CD8-positive, alpha-beta memory T cell (primary cell): ENCODE data around the gene CACNA2D1. TPM values are rescaled to one million over a fixed set of nuclear protein-coding genes. Genes with fewer than 3 reads are reported as not detected.

Source experiments
- CTCF ChIA-PET: fragments of 350-600 bp; sonication (Branson Sonifier 250); formaldehyde crosslinking; loops from one replicate; lab custom pipeline; 2021; ENCODE audit warnings: antibody characterized with exemption; lab: Charles Lee
- POLR2A ChIA-PET: fragments of 350-600 bp; sonication (Branson Sonifier 250); formaldehyde crosslinking; loops from one replicate; lab custom pipeline; 2021; ENCODE audit warnings: antibody characterized with exemption; lab: Charles Lee
- DNase-seq, 5 donors: peaks; one replicate each; pipeline versions ENCODE4 v3.0.0 to v3.0.0-alpha.2; 2020 to 2022; ENCODE audit warnings: mixed read lengths in 1 of 5
- H3K27ac ChIP-seq: one replicate; pipeline ENCODE4 v1.7.0; 2013; ENCODE audit warnings: low read depth, mild to moderate bottlenecking, low read length, moderate library complexity
- H3K27me3 ChIP-seq: 2 replicates; pipeline ENCODE4 v1.7.0; 2013; ENCODE audit warnings: low read length, mild to moderate bottlenecking; ENCODE audit not compliant: insufficient read depth, poor library complexity, severe bottlenecking
- H3K36me3 ChIP-seq: 2 replicates; pipeline ENCODE4 v1.7.0; 2013; ENCODE audit warnings: mild to moderate bottlenecking, low read length, moderate library complexity; ENCODE audit not compliant: insufficient read depth
- H3K4me1 ChIP-seq: 2 replicates; pipeline ENCODE4 v1.7.0; 2013; ENCODE audit warnings: mild to moderate bottlenecking, low read length, moderate library complexity; ENCODE audit not compliant: insufficient read depth
- H3K4me3 ChIP-seq: 2 replicates; pipeline ENCODE4 v1.7.0; 2013; ENCODE audit warnings: mild to moderate bottlenecking, low read length
- H3K9me3 ChIP-seq: 2 replicates; pipeline ENCODE4 v1.7.0; 2013; ENCODE audit warnings: mild to moderate bottlenecking, low read length
- H3K27ac Mint-ChIP-seq, 8 donors: one replicate each; pipeline ENCODE4 v1.8.0; 2020 to 2021; ENCODE audit warnings: mixed read lengths in 8 of 8, mild to moderate bottlenecking in 6 of 8, inconsistent platforms in 3 of 8, moderate library complexity in 3 of 8
- H3K27me3 Mint-ChIP-seq, 2 donors: one replicate each; pipeline ENCODE4 v1.8.0; 2020 to 2021; ENCODE audit warnings: mixed read lengths in 2 of 2, mild to moderate bottlenecking in 1 of 2, moderate library complexity in 1 of 2
- H3K36me3 Mint-ChIP-seq, 3 donors: one replicate each; pipeline ENCODE4 v1.8.0; 2020 to 2021; ENCODE audit warnings: mixed read lengths in 3 of 3, inconsistent platforms in 1 of 3, mild to moderate bottlenecking in 1 of 3
- H3K4me1 Mint-ChIP-seq, 3 donors: one replicate each; pipeline ENCODE4 v1.8.0; 2020 to 2021; ENCODE audit warnings: mixed read lengths in 3 of 3, inconsistent platforms in 1 of 3, mild to moderate bottlenecking in 1 of 3
- H3K4me3 Mint-ChIP-seq, 7 donors: one replicate each; pipeline ENCODE4 v1.8.0; 2020 to 2021; ENCODE audit warnings: mixed read lengths in 7 of 7, mild to moderate bottlenecking in 6 of 7, moderate library complexity in 4 of 7, inconsistent platforms in 2 of 7
- H3K9me3 Mint-ChIP-seq, 5 donors: one replicate each; pipeline ENCODE4 v1.8.0; 2020 to 2022; ENCODE audit warnings: mixed read lengths in 5 of 5, mild to moderate bottlenecking in 3 of 5, moderate library complexity in 2 of 5, inconsistent platforms in 1 of 5
- polyA plus RNA-seq: library from polyadenylated mRNA; unstranded; fragments of 300-500 nt; fragmentation: Illumina TruSeq; gene quantifications from one replicate; pipeline ENCODE4 v1.2.3, GENCODE V29; 2021
- total RNA-seq, 2 experiments: library from RNA; stranded (reverse); gene quantifications; one replicate each; pipeline ENCODE4 v1.2.3, GENCODE V29; 2021

CACNA2D1 gene
- total and polyA plus RNA-seq, 3 experiments from 2014 or later: not detected

GRCh38 chr7:82430500-82431465 lies 12.8 kb downstream of the CACNA2D1 start:
- Mint-ChIP-seq H3K4me1 (no peaks in the 10 kb centered on the region), H3K27me3 (peaks cover 0 to 1% of the 10 kb centered on the region in 2 donors), H3K9me3 (peaks cover 0 to 4% (median 0%) of the 10 kb centered on the region in 5 donors), H3K36me3 (no peaks in the 10 kb centered on the region), H3K27ac (no peak overlapping the region), H3K4me3 (no peak overlapping the region)
- H3K36me3 ChIP-seq: no peaks in the 10 kb centered on the region
- H3K9me3 ChIP-seq: no peaks in the 10 kb centered on the region
- no peak overlapping the region for H3K27ac ChIP-seq
- no peaks in the 10 kb centered on the region for H3K27me3 ChIP-seq
- no peak for DNase-seq
- ChIA-PET CTCF (no interaction called here), POLR2A (no interaction called here)
- H3K4me1 ChIP-seq: no peaks in the 10 kb centered on the region
- H3K4me3 ChIP-seq: no peak overlapping the region

DNA sequence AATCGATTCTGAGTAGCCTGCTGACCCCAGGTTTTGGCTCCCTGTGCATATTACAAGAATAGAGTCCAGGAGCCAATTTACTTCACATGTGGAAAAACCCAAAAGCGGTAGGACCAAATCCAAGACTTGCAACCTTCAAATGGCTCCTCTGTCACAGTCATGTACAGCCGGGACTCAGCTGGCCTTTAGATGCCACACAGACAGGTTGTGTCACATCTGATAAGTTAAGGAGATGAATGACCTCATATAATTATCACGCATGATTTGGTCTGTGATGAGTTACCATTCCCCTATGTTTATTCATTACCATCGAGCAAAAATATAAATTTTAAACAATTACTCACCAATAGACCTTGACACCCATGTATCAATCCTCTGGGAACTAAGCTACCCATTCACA lies 14.2 kb downstream of the CACNA2D1 start:
- no peak for DNase-seq
- Histone ChIP-seq H3K27ac (no peak overlapping the region), H3K4me3 (no peak overlapping the region), H3K27me3 (no peaks in the 10 kb centered on the region), H3K9me3 (no peaks in the 10 kb centered on the region), H3K4me1 (no peaks in the 10 kb centered on the region), H3K36me3 (no peaks in the 10 kb centered on the region)
- ChIA-PET CTCF (no interaction called here), POLR2A (no interaction called here)
- peaks cover 0 to 1% of the 10 kb centered on the region in 2 donors for H3K27me3 Mint-ChIP-seq
- no peaks in the 10 kb centered on the region for H3K4me1 Mint-ChIP-seq
- no peak overlapping the region for H3K27ac Mint-ChIP-seq
- H3K4me3 Mint-ChIP-seq: no peak overlapping the region
- peaks cover 0 to 4% (median 0%) of the 10 kb centered on the region in 5 donors for H3K9me3 Mint-ChIP-seq
- H3K36me3 Mint-ChIP-seq: no peaks in the 10 kb centered on the region

DNA sequence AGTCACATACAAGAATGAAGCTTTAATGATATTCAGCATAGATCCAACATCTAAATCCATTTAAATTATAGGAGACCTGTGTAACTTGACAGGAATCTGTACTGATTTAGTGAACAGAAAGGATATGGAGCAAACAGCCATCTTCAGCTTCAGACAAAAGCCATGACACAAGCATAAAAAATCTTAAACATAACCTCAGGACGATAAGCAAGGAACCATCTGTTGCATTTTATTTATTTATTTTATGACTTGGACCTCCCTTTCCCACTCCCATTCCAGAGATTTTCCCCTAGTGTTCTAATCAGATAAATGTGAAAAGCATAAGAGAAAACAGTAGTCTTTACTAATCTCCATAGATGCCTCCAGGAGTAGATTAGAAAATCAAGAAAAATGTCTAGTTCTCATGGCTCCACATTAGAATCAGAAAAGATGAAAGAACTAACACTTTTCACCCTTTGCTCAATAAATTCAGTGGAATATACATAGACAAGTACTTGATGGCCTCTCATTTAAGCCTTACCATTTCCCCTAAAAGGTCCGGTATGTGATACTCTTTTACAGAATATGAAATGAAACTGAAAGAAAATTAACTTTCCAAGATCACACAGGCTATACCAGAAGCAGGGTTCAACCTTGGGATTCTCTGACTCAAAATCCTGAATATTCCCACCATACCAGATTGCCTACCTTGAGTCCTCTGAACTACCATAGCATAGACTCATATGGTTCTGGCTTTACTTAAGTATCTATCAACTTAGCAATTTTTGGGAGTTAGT lies 15.2 kb downstream of the CACNA2D1 start:
- Histone ChIP-seq H3K4me1 (no peaks in the 10 kb centered on the region), H3K4me3 (no peak overlapping the region), H3K27ac (no peak overlapping the region), H3K27me3 (no peaks in the 10 kb centered on the region), H3K9me3 (no peaks in the 10 kb centered on the region), H3K36me3 (no peaks in the 10 kb centered on the region)
- Mint-ChIP-seq H3K27ac (no peak overlapping the region), H3K4me1 (no peaks in the 10 kb centered on the region), H3K9me3 (peaks cover 0 to 4% (median 0%) of the 10 kb centered on the region in 5 donors), H3K27me3 (peaks cover 0 to 1% of the 10 kb centered on the region in 2 donors), H3K36me3 (no peaks in the 10 kb centered on the region), H3K4me3 (no peak overlapping the region)
- ChIA-PET POLR2A (no interaction called here), CTCF (no interaction called here)
- no peak for DNase-seq

- DNase-seq: no peak
- H3K36me3 ChIP-seq: no peaks in the 10 kb centered on the region
- no peaks in the 10 kb centered on the region for H3K9me3 ChIP-seq
- H3K4me1 ChIP-seq: no peaks in the 10 kb centered on the region
- Mint-ChIP-seq H3K27ac (no peak overlapping the region), H3K27me3 (peaks cover 0 to under 1% of the 10 kb centered on the region in 2 donors), H3K4me3 (no peak overlapping the region), H3K4me1 (no peaks in the 10 kb centered on the region), H3K36me3 (no peaks in the 10 kb centered on the region), H3K9me3 (peaks cover 0 to 7% (median 0%) of the 10 kb centered on the region in 5 donors)
- ChIA-PET POLR2A (no interaction called here), CTCF (no interaction called here)
- H3K27me3 ChIP-seq: no peaks in the 10 kb centered on the region
- H3K27ac ChIP-seq: no peak overlapping the region
- H3K4me3 ChIP-seq: no peak overlapping the region
Measured at GRCh38 chr7:82423446-82423845, 20.1 kb downstream of the CACNA2D1 start.

DNA sequence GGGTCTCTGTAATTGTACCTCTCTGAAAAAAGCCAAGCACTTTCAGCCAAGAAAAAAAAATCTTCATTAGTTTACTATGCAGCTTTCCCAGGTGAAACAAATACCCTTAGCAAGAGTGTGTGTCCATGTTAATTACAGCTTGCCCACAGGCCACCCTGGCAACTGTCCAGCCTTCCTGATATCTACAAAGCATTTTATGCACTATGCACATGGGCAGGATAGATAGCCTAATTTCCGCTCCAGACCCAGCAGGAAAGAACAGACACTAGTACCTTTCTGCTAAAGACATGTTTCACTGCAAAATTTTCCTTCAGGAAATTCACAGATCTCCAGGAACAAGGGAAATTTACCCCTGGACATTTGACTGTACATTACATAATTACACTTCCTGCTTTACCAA lies 24.4 kb downstream of the CACNA2D1 start:
- Histone ChIP-seq H3K4me3 (no peak overlapping the region), H3K27me3 (no peaks in the 10 kb centered on the region), H3K4me1 (no peaks in the 10 kb centered on the region), H3K9me3 (no peaks in the 10 kb centered on the region), H3K27ac (no peak overlapping the region), H3K36me3 (no peaks in the 10 kb centered on the region)
- ChIA-PET POLR2A (no interaction called here), CTCF (no interaction called here)
- no peak for DNase-seq
- H3K27ac Mint-ChIP-seq: no peak overlapping the region
- peaks cover 0 to 2% of the 10 kb centered on the region in 2 donors for H3K27me3 Mint-ChIP-seq
- no peak overlapping the region for H3K4me3 Mint-ChIP-seq
- H3K4me1 Mint-ChIP-seq: no peaks in the 10 kb centered on the region
- H3K36me3 Mint-ChIP-seq: no peaks in the 10 kb centered on the region
- H3K9me3 Mint-ChIP-seq: peaks cover 0 to 17% (median 0%) of the 10 kb centered on the region in 5 donors

- no peak overlapping the region for H3K4me3 ChIP-seq
- no peak for DNase-seq
- Mint-ChIP-seq H3K9me3 (peaks cover 0 to 17% (median 0%) of the 10 kb centered on the region in 5 donors), H3K27me3 (peaks cover 0 to 2% of the 10 kb centered on the region in 2 donors), H3K4me1 (no peaks in the 10 kb centered on the region), H3K36me3 (no peaks in the 10 kb centered on the region), H3K27ac (no peak overlapping the region), H3K4me3 (no peak overlapping the region)
- no peaks in the 10 kb centered on the region for H3K4me1 ChIP-seq
- no peaks in the 10 kb centered on the region for H3K9me3 ChIP-seq
- CTCF ChIA-PET: no interaction called here
- H3K36me3 ChIP-seq: no peaks in the 10 kb centered on the region
- POLR2A ChIA-PET: no interaction called here
- no peaks in the 10 kb centered on the region for H3K27me3 ChIP-seq
- no peak overlapping the region for H3K27ac ChIP-seq
Measured at GRCh38 chr7:82417898-82418297, 25.7 kb downstream of the CACNA2D1 start.

DNA sequence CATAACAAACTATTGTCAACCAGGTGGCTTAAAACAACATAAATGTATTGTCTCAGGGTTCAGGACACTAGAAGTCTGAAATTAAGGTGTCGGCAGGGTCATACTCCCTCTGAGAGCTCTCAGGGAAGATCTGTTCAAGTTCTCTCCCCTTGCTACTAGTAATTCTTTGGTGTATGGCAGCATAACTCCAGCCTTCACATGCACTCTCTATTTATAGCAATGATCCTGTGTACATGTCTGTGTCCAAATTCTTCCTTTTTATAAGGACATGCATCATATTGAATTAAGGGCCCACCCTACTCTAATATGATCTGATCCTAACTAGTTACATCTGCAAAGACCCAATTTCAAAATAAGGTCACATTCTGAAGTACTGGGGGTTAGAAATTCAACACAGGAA lies 27.2 kb downstream of the CACNA2D1 start:
- Mint-ChIP-seq H3K27ac (no peak overlapping the region), H3K4me3 (no peak overlapping the region), H3K27me3 (peaks cover 0 to 2% of the 10 kb centered on the region in 2 donors), H3K4me1 (no peaks in the 10 kb centered on the region), H3K9me3 (peaks cover 0 to 17% (median 0%) of the 10 kb centered on the region in 5 donors), H3K36me3 (no peaks in the 10 kb centered on the region)
- Histone ChIP-seq H3K27ac (no peak overlapping the region), H3K4me3 (no peak overlapping the region), H3K9me3 (no peaks in the 10 kb centered on the region), H3K4me1 (no peaks in the 10 kb centered on the region), H3K27me3 (no peaks in the 10 kb centered on the region), H3K36me3 (no peaks in the 10 kb centered on the region)
- no peak for DNase-seq
- POLR2A ChIA-PET: no interaction called here
- CTCF ChIA-PET: no interaction called here

DNA sequence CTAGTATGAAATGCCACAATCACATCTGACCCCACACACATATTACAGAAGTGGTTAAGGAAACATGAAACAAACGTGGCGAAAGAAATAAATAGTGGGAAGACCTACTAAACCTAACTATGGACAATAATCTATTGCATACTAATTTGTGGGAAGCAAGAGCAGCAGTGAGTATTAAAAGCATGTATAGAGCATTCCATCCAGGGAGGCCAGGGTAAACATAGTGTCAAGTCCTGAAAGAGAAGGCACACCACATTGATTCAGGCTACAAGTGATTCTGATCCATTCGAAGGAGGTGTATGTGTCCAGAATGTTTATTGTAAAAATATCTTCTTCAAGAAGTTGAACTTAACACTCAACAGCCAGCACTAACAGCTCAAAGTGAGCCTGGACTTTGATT lies 29.2 kb downstream of the CACNA2D1 start:
- Mint-ChIP-seq H3K36me3 (no peaks in the 10 kb centered on the region), H3K9me3 (peaks cover 0 to 10% (median 0%) of the 10 kb centered on the region in 5 donors), H3K27ac (no peak overlapping the region), H3K4me1 (no peaks in the 10 kb centered on the region), H3K27me3 (peaks cover 0 to 2% of the 10 kb centered on the region in 2 donors), H3K4me3 (no peak overlapping the region)
- no peak overlapping the region for H3K4me3 ChIP-seq
- H3K36me3 ChIP-seq: no peaks in the 10 kb centered on the region
- no peaks in the 10 kb centered on the region for H3K9me3 ChIP-seq
- ChIA-PET CTCF (no interaction called here), POLR2A (no interaction called here)
- H3K27ac ChIP-seq: no peak overlapping the region
- no peak for DNase-seq
- no peaks in the 10 kb centered on the region for H3K27me3 ChIP-seq
- H3K4me1 ChIP-seq: no peaks in the 10 kb centered on the region
